Stimulated activated CD4-positive, alpha-beta T cell treated with anti-CD3 and anti-CD28 coated beads, Interleukin-12 subunit alpha, Interleukin-12 subunit beta, amount 100 ng/mL, for 24 hours (primary cell): ENCODE measurements around the gene FAM110C.
"Not testable (repeated sequence)": the region's sequence is repeated elsewhere in the genome, so short reads cannot be mapped to it uniquely, and the experiment has no call there.

Source experiments
- DNase-seq, 2 experiments: peaks; one replicate each; pipeline ENCODE4 v3.0.0-alpha.2; 2020; ENCODE audit warnings: low read depth in 2 of 2

FAM110C gene

GRCh38 chr2:42788-43187 lies 3.5 kb downstream of the FAM110C start:
- DNase-seq: no peak

- DNase-seq: no peak
Measured at GRCh38 chr2:40465-40864, 5.8 kb downstream of the FAM110C start.

- DNase-seq: no peak
Measured at GRCh38 chr2:38155-38554, 8.2 kb downstream of the FAM110C start.

GRCh38 chr2:36318-36717 lies 10.0 kb downstream of the FAM110C start:
- DNase-seq: no peak

- DNase-seq: no peak
Measured at GRCh38 chr2:35852-36251, 10.5 kb downstream of the FAM110C start.

GRCh38 chr2:33620-34019 lies 12.7 kb downstream of the FAM110C start:
- peak; percentile 33 to 40 for DNase-seq

- no peak for DNase-seq
Measured at GRCh38 chr2:32068-32467, 14.2 kb downstream of the FAM110C start.

GRCh38 chr2:29253-29652 lies 17.1 kb downstream of the FAM110C start:
- no peak for DNase-seq

- DNase-seq: no peak
Measured at GRCh38 chr2:28406-28975, 17.8 kb downstream of the FAM110C start.

GRCh38 chr2:26891-27290 lies 19.4 kb downstream of the FAM110C start:
- DNase-seq: no peak

- no peak for DNase-seq
Measured at GRCh38 chr2:25543-25942, 20.8 kb downstream of the FAM110C start.

- DNase-seq: not testable (repeated sequence)
Measured at GRCh38 chr2:24591-24990, 21.7 kb downstream of the FAM110C start.

- no peak for DNase-seq
Measured at GRCh38 chr2:24107-24506, 22.2 kb downstream of the FAM110C start.

GRCh38 chr2:23283-23682 lies 23.0 kb downstream of the FAM110C start:
- DNase-seq: no peak

GRCh38 chr2:22244-22643 lies 24.1 kb downstream of the FAM110C start:
- not testable (repeated sequence) for DNase-seq

- not testable (repeated sequence) for DNase-seq
Measured at GRCh38 chr2:20259-20658, 26.0 kb downstream of the FAM110C start.

- no peak for DNase-seq
Measured at GRCh38 chr2:19505-19904, 26.8 kb downstream of the FAM110C start.

GRCh38 chr2:18402-19271 lies 27.7 kb downstream of the FAM110C start:
- no peak for DNase-seq

GRCh38 chr2:15916-16315 lies 30.4 kb downstream of the FAM110C start:
- DNase-seq: not testable (repeated sequence)

GRCh38 chr2:11248-11941 lies 34.9 kb downstream of the FAM110C start:
- DNase-seq: peak; percentile 24 to 62

GRCh38 chr2:10222-10875 lies 36.0 kb downstream of the FAM110C start:
- DNase-seq: no peak
